Activated CD4-positive, alpha-beta T cell treated with anti-CD3 and anti-CD28 coated beads for 4 hours (primary cell): ENCODE data around the gene EXOSC2.

ENCODE experiments used
- DNase-seq, 2 donors: peaks; one replicate each; pipeline ENCODE4 v3.0.0-alpha.2; 2020

EXOSC2 gene

GRCh38 chr9:130699047-130699446, 5.5 kb downstream of the EXOSC2 start:
- no peak for DNase-seq

GRCh38 chr9:130701059-130702022, 7.8 kb downstream of the EXOSC2 start:
- DNase-seq, result peak; percentile 68 to 75

GRCh38 chr9:130703501-130703900, 9.9 kb downstream of the EXOSC2 start:
- DNase-seq, result no peak

- DNase-seq, result peak; percentile 77
These were observed 13.8 kb downstream of the EXOSC2 start for GRCh38 chr9:130707225-130707976.

- DNase-seq, result no peak
These were observed 17.3 kb downstream of the EXOSC2 start for GRCh38 chr9:130710822-130711352.

GRCh38 chr9:130711469-130711868, 17.9 kb downstream of the EXOSC2 start:
- no peak for DNase-seq

- peak; percentile 93 to 96 for DNase-seq
These were observed 19.1 kb downstream of the EXOSC2 start for GRCh38 chr9:130712564-130713285.

GRCh38 chr9:130713286-130713960, 19.8 kb downstream of the EXOSC2 start:
- DNase-seq, result no peak

- no peak for DNase-seq
These were observed 21.1 kb downstream of the EXOSC2 start for GRCh38 chr9:130714586-130715110.

GRCh38 chr9:130715270-130715669, 21.7 kb downstream of the EXOSC2 start:
- DNase-seq, result no peak

- no peak for DNase-seq
These were observed 25.0 kb downstream of the EXOSC2 start for GRCh38 chr9:130718562-130718961.

- no peak for DNase-seq
These were observed 27.2 kb downstream of the EXOSC2 start for GRCh38 chr9:130720762-130721161.

- no peak for DNase-seq
These were observed 35.1 kb downstream of the EXOSC2 start for GRCh38 chr9:130728721-130729120.

GRCh38 chr9:130729145-130729544, 35.6 kb downstream of the EXOSC2 start:
- DNase-seq, result no peak

GRCh38 chr9:130731355-130731754, 37.8 kb downstream of the EXOSC2 start:
- no peak for DNase-seq

GRCh38 chr9:130732136-130732535, 38.6 kb downstream of the EXOSC2 start:
- DNase-seq, result no peak

GRCh38 chr9:130732793-130733221, 39.2 kb downstream of the EXOSC2 start:
- no peak for DNase-seq

GRCh38 chr9:130735566-130735965, 42.0 kb downstream of the EXOSC2 start:
- DNase-seq, result no peak

GRCh38 chr9:130736834-130737233, 43.3 kb downstream of the EXOSC2 start:
- no peak for DNase-seq

GRCh38 chr9:130738281-130738680, 44.7 kb downstream of the EXOSC2 start:
- no peak for DNase-seq

GRCh38 chr9:130739081-130739480, 45.5 kb downstream of the EXOSC2 start:
- no peak for DNase-seq
